ENCODE results near the gene GINS1. TPM values are rescaled to one million over a fixed set of nuclear protein-coding genes. Genes with fewer than 3 reads are reported as not detected.

GINS1 gene
- total and polyA plus RNA-seq, 2 of the 13 experiments (the other 11 are each of a cell fraction or from before 2014, with no cell fraction given): 14.6 to 59.9 TPM

DNA sequence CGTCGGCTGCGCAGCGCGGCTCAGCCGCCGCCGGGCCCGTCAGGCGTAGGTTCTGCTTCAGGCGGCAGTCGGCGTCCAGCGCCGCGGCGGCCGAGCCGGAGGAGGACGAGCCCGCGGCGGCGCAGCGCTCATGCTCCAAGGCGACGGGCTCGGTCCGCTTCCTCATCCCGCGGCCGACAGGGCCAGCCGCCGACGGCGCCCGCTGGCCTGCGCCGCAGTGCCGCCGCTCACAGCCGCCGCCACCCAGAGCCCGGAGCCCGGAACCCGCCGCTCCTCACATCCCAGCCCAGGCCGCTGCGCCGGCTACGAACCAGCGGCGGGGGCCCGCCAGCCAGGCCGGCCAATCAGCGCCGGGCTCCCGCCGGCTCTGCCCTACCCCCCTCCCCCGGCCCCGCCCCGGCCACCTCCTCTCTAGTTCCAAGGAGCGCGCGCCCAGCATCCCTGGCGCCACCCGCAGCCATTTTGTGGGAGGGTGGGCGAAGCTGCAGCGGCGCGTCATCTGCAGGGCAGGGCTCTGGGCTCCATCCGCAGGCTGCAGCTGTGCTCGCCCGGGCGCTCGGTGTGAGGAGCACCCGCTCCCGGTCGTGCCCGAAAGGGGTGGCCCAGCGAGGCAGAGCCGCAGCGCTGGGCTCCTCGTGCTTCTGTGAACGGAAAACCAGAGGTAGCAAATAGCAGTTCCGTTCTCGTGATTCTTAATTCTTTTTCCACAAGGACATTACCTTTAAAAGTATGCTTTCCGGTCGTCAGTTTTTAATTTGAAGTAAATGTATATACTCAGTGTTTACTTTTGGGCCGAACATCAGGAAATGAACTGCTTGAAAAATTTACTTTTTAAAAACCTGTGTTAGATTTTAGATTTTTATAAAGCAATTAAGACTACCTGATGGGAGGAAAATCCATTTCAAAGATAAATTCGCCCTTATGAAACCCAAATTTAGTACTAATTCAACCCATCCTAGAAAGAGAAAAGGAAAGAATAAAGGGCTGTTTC, 16.6 kb upstream of the GINS1 start, which contains the start of gene ABHD12 (continued):
- TF ChIP-seq, protein P1, sequence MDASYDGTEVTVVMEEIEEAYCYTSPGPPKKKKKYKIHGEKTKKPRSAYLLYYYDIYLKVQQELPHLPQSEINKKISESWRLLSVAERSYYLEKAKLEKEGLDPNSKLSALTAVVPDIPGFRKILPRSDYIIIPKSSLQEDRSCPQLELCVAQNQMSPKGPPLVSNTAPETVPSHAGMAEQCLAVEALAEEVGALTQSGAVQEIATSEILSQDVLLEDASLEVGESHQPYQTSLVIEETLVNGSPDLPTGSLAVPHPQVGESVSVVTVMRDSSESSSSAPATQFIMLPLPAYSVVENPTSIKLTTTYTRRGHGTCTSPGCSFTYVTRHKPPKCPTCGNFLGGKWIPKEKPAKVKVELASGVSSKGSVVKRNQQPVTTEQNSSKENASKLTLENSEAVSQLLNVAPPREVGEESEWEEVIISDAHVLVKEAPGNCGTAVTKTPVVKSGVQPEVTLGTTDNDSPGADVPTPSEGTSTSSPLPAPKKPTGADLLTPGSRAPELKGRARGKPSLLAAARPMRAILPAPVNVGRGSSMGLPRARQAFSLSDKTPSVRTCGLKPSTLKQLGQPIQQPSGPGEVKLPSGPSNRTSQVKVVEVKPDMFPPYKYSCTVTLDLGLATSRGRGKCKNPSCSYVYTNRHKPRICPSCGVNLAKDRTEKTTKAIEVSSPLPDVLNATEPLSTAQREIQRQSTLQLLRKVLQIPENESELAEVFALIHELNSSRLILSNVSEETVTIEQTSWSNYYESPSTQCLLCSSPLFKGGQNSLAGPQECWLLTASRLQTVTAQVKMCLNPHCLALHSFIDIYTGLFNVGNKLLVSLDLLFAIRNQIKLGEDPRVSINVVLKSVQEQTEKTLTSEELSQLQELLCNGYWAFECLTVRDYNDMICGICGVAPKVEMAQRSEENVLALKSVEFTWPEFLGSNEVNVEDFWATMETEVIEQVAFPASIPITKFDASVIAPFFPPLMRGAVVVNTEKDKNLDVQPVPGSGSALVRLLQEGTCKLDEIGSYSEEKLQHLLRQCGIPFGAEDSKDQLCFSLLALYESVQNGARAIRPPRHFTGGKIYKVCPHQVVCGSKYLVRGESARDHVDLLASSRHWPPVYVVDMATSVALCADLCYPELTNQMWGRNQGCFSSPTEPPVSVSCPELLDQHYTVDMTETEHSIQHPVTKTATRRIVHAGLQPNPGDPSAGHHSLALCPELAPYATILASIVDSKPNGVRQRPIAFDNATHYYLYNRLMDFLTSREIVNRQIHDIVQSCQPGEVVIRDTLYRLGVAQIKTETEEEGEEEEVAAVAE (CRISPR knock-in tag; IDR thresholded peaks at IDR 0.05; ENCODE audit: borderline replicate concordance): peak; percentile 90
- TF ChIP-seq ZNF33B (CRISPR knock-in tag; IDR thresholded peaks at IDR 0.05) (peak; percentile 38; the same call in 1 of the 2 replicates), PPARG (CRISPR knock-in tag; conservative IDR thresholded peaks at IDR 0.05) (peak; percentile 77), ZNF496 (CRISPR knock-in tag; IDR thresholded peaks at IDR 0.05; ENCODE audit: insufficient replicate concordance) (no peak), ZIK1 (CRISPR knock-in tag; IDR thresholded peaks at IDR 0.05; ENCODE audit: borderline replicate concordance, low read depth) (peak; percentile 84), MAFF (IDR thresholded peaks at IDR 0.05; ENCODE audit: low read depth, low read length) (no peak), NR2F1 (CRISPR knock-in tag; IDR thresholded peaks at IDR 0.05) (peak; percentile 21 to 44; a peak in 2 of 4 replicates), CCDC6 (CRISPR knock-in tag; IDR thresholded peaks at IDR 0.05) (peak; percentile 89), MTA3 (CRISPR knock-in tag; IDR thresholded peaks at IDR 0.05) (no peak), ZNF317 (CRISPR knock-in tag; IDR thresholded peaks at IDR 0.05) (0 out of 2 replicates have a peak, but pooled peaks have one; percentile 51), HNRNPUL1 (IDR thresholded peaks at IDR 0.05; ENCODE audit: low read depth, low read length) (no peak), RELA (CRISPR knock-in tag; IDR thresholded peaks at IDR 0.05) (peak; percentile 90), POLR2G (IDR thresholded peaks at IDR 0.05; ENCODE audit: low read depth, low read length) (peak; percentile 99)
- TF ChIP-seq, protein P2, sequence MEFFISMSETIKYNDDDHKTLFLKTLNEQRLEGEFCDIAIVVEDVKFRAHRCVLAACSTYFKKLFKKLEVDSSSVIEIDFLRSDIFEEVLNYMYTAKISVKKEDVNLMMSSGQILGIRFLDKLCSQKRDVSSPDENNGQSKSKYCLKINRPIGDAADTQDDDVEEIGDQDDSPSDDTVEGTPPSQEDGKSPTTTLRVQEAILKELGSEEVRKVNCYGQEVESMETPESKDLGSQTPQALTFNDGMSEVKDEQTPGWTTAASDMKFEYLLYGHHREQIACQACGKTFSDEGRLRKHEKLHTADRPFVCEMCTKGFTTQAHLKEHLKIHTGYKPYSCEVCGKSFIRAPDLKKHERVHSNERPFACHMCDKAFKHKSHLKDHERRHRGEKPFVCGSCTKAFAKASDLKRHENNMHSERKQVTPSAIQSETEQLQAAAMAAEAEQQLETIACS (CRISPR knock-in tag; IDR thresholded peaks at IDR 0.05): peak; percentile 75
- TF ChIP-seq, protein P3, sequence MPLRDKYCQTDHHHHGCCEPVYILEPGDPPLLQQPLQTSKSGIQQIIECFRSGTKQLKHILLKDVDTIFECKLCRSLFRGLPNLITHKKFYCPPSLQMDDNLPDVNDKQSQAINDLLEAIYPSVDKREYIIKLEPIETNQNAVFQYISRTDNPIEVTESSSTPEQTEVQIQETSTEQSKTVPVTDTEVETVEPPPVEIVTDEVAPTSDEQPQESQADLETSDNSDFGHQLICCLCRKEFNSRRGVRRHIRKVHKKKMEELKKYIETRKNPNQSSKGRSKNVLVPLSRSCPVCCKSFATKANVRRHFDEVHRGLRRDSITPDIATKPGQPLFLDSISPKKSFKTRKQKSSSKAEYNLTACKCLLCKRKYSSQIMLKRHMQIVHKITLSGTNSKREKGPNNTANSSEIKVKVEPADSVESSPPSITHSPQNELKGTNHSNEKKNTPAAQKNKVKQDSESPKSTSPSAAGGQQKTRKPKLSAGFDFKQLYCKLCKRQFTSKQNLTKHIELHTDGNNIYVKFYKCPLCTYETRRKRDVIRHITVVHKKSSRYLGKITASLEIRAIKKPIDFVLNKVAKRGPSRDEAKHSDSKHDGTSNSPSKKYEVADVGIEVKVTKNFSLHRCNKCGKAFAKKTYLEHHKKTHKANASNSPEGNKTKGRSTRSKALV (CRISPR knock-in tag; IDR thresholded peaks at IDR 0.05): peak; percentile 92
- TF ChIP-seq, protein P4, sequence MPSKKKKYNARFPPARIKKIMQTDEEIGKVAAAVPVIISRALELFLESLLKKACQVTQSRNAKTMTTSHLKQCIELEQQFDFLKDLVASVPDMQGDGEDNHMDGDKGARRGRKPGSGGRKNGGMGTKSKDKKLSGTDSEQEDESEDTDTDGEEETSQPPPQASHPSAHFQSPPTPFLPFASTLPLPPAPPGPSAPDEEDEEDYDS (CRISPR knock-in tag; IDR thresholded peaks at IDR 0.05): peak; percentile 83
- TF ChIP-seq, protein P5, sequence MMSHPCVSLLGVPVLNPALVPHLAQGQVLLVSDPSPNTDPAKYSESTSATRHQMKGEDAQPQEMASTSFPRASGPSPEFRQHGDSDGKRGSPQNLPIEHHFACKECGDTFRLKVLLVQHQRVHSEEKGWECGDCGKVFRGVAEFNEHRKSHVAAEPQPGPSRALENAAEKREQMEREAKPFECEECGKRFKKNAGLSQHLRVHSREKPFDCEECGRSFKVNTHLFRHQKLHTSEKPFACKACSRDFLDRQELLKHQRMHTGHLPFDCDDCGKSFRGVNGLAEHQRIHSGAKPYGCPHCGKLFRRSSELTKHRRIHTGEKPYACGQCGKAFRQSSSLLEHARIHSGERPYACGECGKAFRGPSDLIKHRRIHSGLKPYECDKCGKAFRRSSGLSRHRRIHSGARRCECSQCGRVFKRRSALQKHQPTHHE (CRISPR knock-in tag; IDR thresholded peaks at IDR 0.05; ENCODE audit: borderline replicate concordance): 0 out of 2 replicates have a peak, but pooled peaks have one; percentile 8

Data from HepG2 (cell line).